Upper lobe of right lung (tissue), 1 donor: Measurements from ENCODE around the gene MYO5A. TPM values are rescaled to one million over a fixed set of nuclear protein-coding genes. Genes with fewer than 3 reads are reported as not detected.
A peak's percentile ranks its signal among the peaks of the same experiment; 100 is the strongest.

Source experiments
- ATAC-seq: fragments of 200-7000 bp; cut with Tn5 transposase; one replicate; pipeline ENCODE4 v1.9.1; 2020; ENCODE audit warnings: mild to moderate bottlenecking, moderate library complexity
- DNase-seq: peaks from one replicate; pipeline ENCODE4 v3.0.0-alpha.2; 2020
- H3K27ac ChIP-seq: fragments of 200-600 bp; one replicate; pipeline ENCODE4 v1.8.0; 2022
- H3K27me3 ChIP-seq: fragments of 200-600 bp; one replicate; pipeline ENCODE4 v1.8.0; 2022; ENCODE audit warnings: mild to moderate bottlenecking
- H3K36me3 ChIP-seq: fragments of 200-600 bp; one replicate; pipeline ENCODE4 v1.8.0; 2022
- H3K4me1 ChIP-seq: fragments of 200-600 bp; one replicate; pipeline ENCODE4 v1.8.0; 2022
- H3K4me3 ChIP-seq: fragments of 200-600 bp; one replicate; pipeline ENCODE4 v1.8.0; 2022; ENCODE audit warnings: mild to moderate bottlenecking
- H3K9me3 ChIP-seq: fragments of 200-600 bp; one replicate; pipeline ENCODE4 v1.8.0; 2022
- CTCF ChIP-seq: fragments of 200-600 bp; IDR thresholded peaks from one replicate; pipeline ENCODE4 v1.8.0; 2022; ENCODE audit warnings: antibody characterized with exemption
- intact Hi-C: fragments of 100-400 bp; cut with DNase I; formaldehyde crosslinking; loops from one replicate; pipeline ENCODE4 v1.11.0; 2022
- total RNA-seq: library from RNA; stranded (reverse); fragmentation: NEBNext Ultra II Directional; extraction: Animal tissue kit (Norgen Biotek cat#: 25700); gene quantifications from one replicate; pipeline ENCODE4 v1.2.1, GENCODE V29; 2021
- donor health status: DM: no; HTN: yes; CAD: no; lungs with severe emphysema.

MYO5A gene
- total RNA-seq, 1 donor from 2014 or later, result 26.0 TPM

- H3K36me3 ChIP-seq, result peaks cover 12% of the 10 kb centered on the region
- H3K27me3 ChIP-seq, result no peaks in the 10 kb centered on the region
- H3K9me3 ChIP-seq, result no peaks in the 10 kb centered on the region
- DNase-seq (no peak), ATAC-seq (no peak)
- no peak overlapping the region for H3K4me3 ChIP-seq
- intact Hi-C loops, result no loop called here
- no peaks in the 10 kb centered on the region for H3K4me1 ChIP-seq
- no peak overlapping the region for H3K27ac ChIP-seq
- TF ChIP-seq CTCF, result no peak
Measured at GRCh38 chr15:52334491-52335160, 194.1 kb downstream of the MYO5A start.

- H3K27ac ChIP-seq, result no peak overlapping the region
- H3K27me3 ChIP-seq, result no peaks in the 10 kb centered on the region
- DNase-seq, result no peak
- H3K4me3 ChIP-seq, result no peak overlapping the region
- H3K36me3 ChIP-seq, result peaks cover 12% of the 10 kb centered on the region
- intact Hi-C loops, result no loop called here
- H3K9me3 ChIP-seq, result no peaks in the 10 kb centered on the region
- peak; percentile 34 for TF ChIP-seq CTCF
- peak; percentile 83 for ATAC-seq
- H3K4me1 ChIP-seq, result no peaks in the 10 kb centered on the region
Measured at GRCh38 chr15:52331490-52332240, 197.0 kb downstream of the MYO5A start.

- peak overlapping the region; percentile 51 for H3K27ac ChIP-seq
- DNase-seq (no peak), ATAC-seq (peak; percentile 40)
- no peaks in the 10 kb centered on the region for H3K9me3 ChIP-seq
- no peak overlapping the region for H3K4me3 ChIP-seq
- H3K27me3 ChIP-seq, result no peaks in the 10 kb centered on the region
- H3K36me3 ChIP-seq, result peaks cover 22% of the 10 kb centered on the region
- no peaks in the 10 kb centered on the region for H3K4me1 ChIP-seq
- intact Hi-C loops, result no loop called here
- TF ChIP-seq CTCF, result no peak
Measured at GRCh38 chr15:52329987-52330386, 198.7 kb downstream of the MYO5A start.

GRCh38 chr15:52329150-52329549, 199.5 kb downstream of the MYO5A start:
- Histone ChIP-seq H3K4me3 (no peak overlapping the region), H3K9me3 (no peaks in the 10 kb centered on the region), H3K4me1 (no peaks in the 10 kb centered on the region), H3K27me3 (no peaks in the 10 kb centered on the region), H3K36me3 (peaks cover 24% of the 10 kb centered on the region), H3K27ac (peak overlapping the region; percentile 51)
- peak; percentile 73 for ATAC-seq
- DNase-seq, result no peak
- no peak for TF ChIP-seq CTCF
- intact Hi-C loops, result no loop called here

- Histone ChIP-seq H3K27me3 (no peaks in the 10 kb centered on the region), H3K27ac (peak overlapping the region; percentile 33), H3K9me3 (no peaks in the 10 kb centered on the region), H3K36me3 (peaks cover 24% of the 10 kb centered on the region), H3K4me1 (no peaks in the 10 kb centered on the region), H3K4me3 (no peak overlapping the region)
- no peak for TF ChIP-seq CTCF
- intact Hi-C loops, result no loop called here
- DNase-seq, result no peak
- peak; percentile 12 for ATAC-seq
Measured at GRCh38 chr15:52328680-52329079, 200.0 kb downstream of the MYO5A start.
